HepG2 (cell line): ENCODE results near the gene SLC50A1. TPM values are rescaled to one million over a fixed set of nuclear protein-coding genes. Genes with fewer than 3 reads are reported as not detected.

ENCODE experiments used
- BHLHE40 ChIP-seq: IDR thresholded peaks from 2 replicates; pipeline ENCODE4 v1.6.1; 2011; ENCODE audit warnings: low read length, improper control_type of control experiment
- BRCA1 ChIP-seq: sonication (generic); formaldehyde crosslinking; IDR thresholded peaks from 2 replicates; pipeline ENCODE4 v1.4.0; 2020; ENCODE audit warnings: missing genetic modification reagents
- DNMT1 ChIP-seq: sonication (generic); formaldehyde crosslinking; IDR thresholded peaks from 2 replicates; pipeline ENCODE4 v1.5.1; 2020; ENCODE audit warnings: mild to moderate bottlenecking, missing genetic modification reagents
- FOXA3 ChIP-seq: IDR thresholded peaks from 2 replicates; pipeline ENCODE4 v1.6.1; 2016; ENCODE audit warnings: missing genetic modification reagents, missing compliant biosample characterization
- FOXK1 ChIP-seq: sonication (generic); formaldehyde crosslinking; IDR thresholded peaks from 2 replicates; pipeline ENCODE4 v1.4.0; 2020; ENCODE audit warnings: low read depth, missing genetic modification reagents, borderline replicate concordance
- FOXP1 ChIP-seq, 2 experiments: fragments of 450-650 bp in 1 of 2; IDR thresholded peaks; 2 replicates each; pipeline ENCODE4 v1.6.1; 2017 to 2018; ENCODE audit warnings: antibody characterized with exemption in 1 of 2
- GATAD2A ChIP-seq: IDR thresholded peaks from 2 replicates; pipeline ENCODE4 v1.6.1; 2016
- HDAC1 ChIP-seq: sonication (generic); formaldehyde crosslinking; IDR thresholded peaks from 2 replicates; pipeline ENCODE4 v1.5.1; 2020; ENCODE audit warnings: mild to moderate bottlenecking, missing genetic modification reagents
- KLF13 ChIP-seq: sonication (generic); formaldehyde crosslinking; IDR thresholded peaks from 2 replicates; pipeline ENCODE4 v1.4.0; 2020; ENCODE audit warnings: mild to moderate bottlenecking, missing genetic modification reagents
- MTA1 ChIP-seq: sonication (generic); formaldehyde crosslinking; IDR thresholded peaks from 2 replicates; pipeline ENCODE4 v1.4.0; 2020; ENCODE audit warnings: missing genetic modification reagents, mild to moderate bottlenecking, borderline replicate concordance
- NFE2L2 ChIP-seq: fragments of 150-350 bp; IDR thresholded peaks from 2 replicates; pipeline ENCODE4 v1.6.1; 2014; ENCODE audit warnings: low read length
- RARG ChIP-seq: sonication (generic); formaldehyde crosslinking; IDR thresholded peaks from 2 replicates; pipeline ENCODE4 v1.4.0; 2020; ENCODE audit warnings: low read depth, mild to moderate bottlenecking, missing genetic modification reagents
- SALL1 ChIP-seq: sonication (generic); formaldehyde crosslinking; IDR thresholded peaks from 2 replicates; pipeline ENCODE4 v1.8.0; 2022; ENCODE audit warnings: mild to moderate bottlenecking, missing genetic modification reagents
- SOX6 ChIP-seq, 2 experiments: fragments of 450-650 bp in 1 of 2; sonication (generic) in 1 of 2; formaldehyde crosslinking in 1 of 2; IDR thresholded peaks; 2 replicates each; pipeline versions ENCODE4 v1.4.0 to v1.6.1; 2017 to 2020; ENCODE audit warnings: antibody characterized with exemption in 1 of 2, mild to moderate bottlenecking in 1 of 2, missing genetic modification reagents in 1 of 2
- STAG1 ChIP-seq: sonication (generic); formaldehyde crosslinking; IDR thresholded peaks from 2 replicates; pipeline ENCODE4 v1.4.0; 2020; ENCODE audit warnings: missing genetic modification reagents
- ZNF766 ChIP-seq: sonication (generic); formaldehyde crosslinking; IDR thresholded peaks from 2 replicates; pipeline ENCODE4 v1.5.0; 2020; ENCODE audit warnings: missing genetic modification reagents, borderline replicate concordance
- ZNF790 ChIP-seq: sonication (generic); formaldehyde crosslinking; IDR thresholded peaks from 2 replicates; pipeline ENCODE4 v1.8.0; 2022; ENCODE audit warnings: missing genetic modification reagents, mild to moderate bottlenecking, borderline replicate concordance
- polyA plus RNA-seq, 8 experiments: library from polyadenylated mRNA; depleted of rRNA in 3 of 8; stranded (reverse) in 7 of 8; unstranded in 1 of 8; fragments of >200 nt; fragmentation: Illumina TruSeq in 4 of 8; extraction: Trizol in 4 of 8; gene quantifications; 2 replicates each; pipeline versions ENCODE4 v1.2.1 to v1.2.3, GENCODE V29; 2011 to 2016; ENCODE audit warnings: low read depth in 4 of 8, missing spikeins in 1 of 8, mixed read lengths in 1 of 8; ENCODE audit not compliant: insufficient read depth in 1 of 8
- total RNA-seq, 5 experiments: library from RNA; depleted of rRNA; stranded (reverse); fragments of >200 nt; fragmentation: Illumina TruSeq; extraction: Trizol; gene quantifications; 2 replicates each; pipeline ENCODE4 v1.2.3, GENCODE V29; 2016; ENCODE audit warnings: low read depth in 1 of 5
- TF ChIP-seq, protein P1 (sequence below): sonication (generic); formaldehyde crosslinking; IDR thresholded peaks from 2 replicates; pipeline ENCODE4 v1.5.0; 2020; ENCODE audit warnings: mild to moderate bottlenecking, missing genetic modification reagents, moderate library complexity
- TF ChIP-seq, protein P2 (sequence below): sonication (generic); formaldehyde crosslinking; IDR thresholded peaks from 2 replicates; pipeline ENCODE4; 2020; ENCODE audit warnings: missing genetic modification reagents, mild to moderate bottlenecking, borderline replicate concordance
- TF ChIP-seq, protein P3 (sequence below): IDR thresholded peaks from 2 replicates; pipeline ENCODE4 v1.6.1; 2012; ENCODE audit warnings: inconsistent platforms
- TF ChIP-seq, protein P4 (sequence below): sonication (generic); formaldehyde crosslinking; IDR thresholded peaks from 2 replicates; pipeline ENCODE4 v1.8.0; 2023; ENCODE audit warnings: mild to moderate bottlenecking, missing genetic modification reagents

SLC50A1 gene
- total and polyA plus RNA-seq, 2 of the 13 experiments (the other 11 are each of a cell fraction or from before 2014, with no cell fraction given), result 22.5 to 46.8 TPM

DNA sequence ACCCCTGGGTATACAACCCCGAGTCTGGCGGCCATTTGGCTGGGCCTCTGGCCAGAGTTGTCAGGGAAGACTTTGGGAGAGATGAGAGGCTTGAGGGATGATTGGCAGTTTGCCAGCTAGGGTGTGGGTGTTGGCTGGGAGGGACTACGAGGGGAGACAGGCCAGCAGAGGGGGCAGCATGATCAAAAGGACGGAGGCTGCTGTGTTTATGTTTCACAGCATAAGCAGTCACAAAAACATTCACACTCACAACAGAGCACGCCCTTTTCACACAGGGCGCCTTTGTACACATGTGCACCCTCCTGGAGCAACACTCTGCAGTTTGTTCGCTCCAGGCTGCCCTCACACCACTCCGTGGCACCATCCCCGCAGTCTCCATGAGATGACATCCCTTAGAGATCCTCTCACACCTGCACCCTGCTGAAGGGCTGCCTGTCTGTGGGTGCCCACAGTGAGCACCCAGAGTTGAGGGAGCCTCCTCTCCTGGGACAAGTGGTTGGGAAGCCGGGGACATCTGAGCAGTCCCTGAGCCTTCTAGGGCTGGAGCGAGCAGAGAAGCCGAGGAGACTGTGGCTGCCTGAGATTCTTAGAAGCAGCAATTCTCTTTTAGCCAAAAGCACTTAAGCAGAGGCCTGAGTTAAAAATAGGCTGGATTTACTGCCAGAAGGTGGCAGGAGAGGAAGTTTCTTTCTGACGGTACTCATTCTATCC, 41.6 kb upstream of the SLC50A1 start (continued):
- TF ChIP-seq GATAD2A (CRISPR knock-in tag) (0 out of 2 replicates have a peak, but pooled peaks have one; percentile 11), ZNF766 (CRISPR knock-in tag) (no peak), SOX6 (IDR thresholded peaks at IDR 0.05) (no peak), SOX6 (CRISPR knock-in tag; IDR thresholded peaks at IDR 0.05) (0 out of 2 replicates have a peak, but pooled peaks have one; percentile 13), DNMT1 (CRISPR knock-in tag) (0 out of 2 replicates have a peak, but pooled peaks have one; percentile 42), BHLHE40 (peak; percentile 5; the same call in 1 of the 2 replicates), SALL1 (CRISPR knock-in tag) (peak; percentile 40; the same call in 1 of the 2 replicates), ZNF790 (CRISPR knock-in tag) (0 out of 2 replicates have a peak, but pooled peaks have one; percentile 53), NFE2L2 (no peak), STAG1 (CRISPR knock-in tag) (peak; percentile 68), HDAC1 (CRISPR knock-in tag) (peak; percentile 55), KLF13 (CRISPR knock-in tag) (no peak), FOXK1 (peak; percentile 35; the same call in 1 of the 2 replicates), RARG (CRISPR knock-in tag) (no peak), BRCA1 (CRISPR knock-in tag) (0 out of 2 replicates have a peak, but pooled peaks have one; percentile 35), MTA1 (CRISPR knock-in tag) (no peak), FOXA3 (CRISPR knock-in tag) (peak; percentile 7; the same call in 1 of the 2 replicates), FOXP1 (IDR thresholded peaks at IDR 0.05) (no peak), FOXP1 (CRISPR knock-in tag; IDR thresholded peaks at IDR 0.05) (peak; percentile 42; the same call in 1 of the 2 replicates)
- TF ChIP-seq, protein P1, sequence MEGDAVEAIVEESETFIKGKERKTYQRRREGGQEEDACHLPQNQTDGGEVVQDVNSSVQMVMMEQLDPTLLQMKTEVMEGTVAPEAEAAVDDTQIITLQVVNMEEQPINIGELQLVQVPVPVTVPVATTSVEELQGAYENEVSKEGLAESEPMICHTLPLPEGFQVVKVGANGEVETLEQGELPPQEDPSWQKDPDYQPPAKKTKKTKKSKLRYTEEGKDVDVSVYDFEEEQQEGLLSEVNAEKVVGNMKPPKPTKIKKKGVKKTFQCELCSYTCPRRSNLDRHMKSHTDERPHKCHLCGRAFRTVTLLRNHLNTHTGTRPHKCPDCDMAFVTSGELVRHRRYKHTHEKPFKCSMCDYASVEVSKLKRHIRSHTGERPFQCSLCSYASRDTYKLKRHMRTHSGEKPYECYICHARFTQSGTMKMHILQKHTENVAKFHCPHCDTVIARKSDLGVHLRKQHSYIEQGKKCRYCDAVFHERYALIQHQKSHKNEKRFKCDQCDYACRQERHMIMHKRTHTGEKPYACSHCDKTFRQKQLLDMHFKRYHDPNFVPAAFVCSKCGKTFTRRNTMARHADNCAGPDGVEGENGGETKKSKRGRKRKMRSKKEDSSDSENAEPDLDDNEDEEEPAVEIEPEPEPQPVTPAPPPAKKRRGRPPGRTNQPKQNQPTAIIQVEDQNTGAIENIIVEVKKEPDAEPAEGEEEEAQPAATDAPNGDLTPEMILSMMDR (CRISPR knock-in tag), result peak; percentile 66
- TF ChIP-seq, protein P2, sequence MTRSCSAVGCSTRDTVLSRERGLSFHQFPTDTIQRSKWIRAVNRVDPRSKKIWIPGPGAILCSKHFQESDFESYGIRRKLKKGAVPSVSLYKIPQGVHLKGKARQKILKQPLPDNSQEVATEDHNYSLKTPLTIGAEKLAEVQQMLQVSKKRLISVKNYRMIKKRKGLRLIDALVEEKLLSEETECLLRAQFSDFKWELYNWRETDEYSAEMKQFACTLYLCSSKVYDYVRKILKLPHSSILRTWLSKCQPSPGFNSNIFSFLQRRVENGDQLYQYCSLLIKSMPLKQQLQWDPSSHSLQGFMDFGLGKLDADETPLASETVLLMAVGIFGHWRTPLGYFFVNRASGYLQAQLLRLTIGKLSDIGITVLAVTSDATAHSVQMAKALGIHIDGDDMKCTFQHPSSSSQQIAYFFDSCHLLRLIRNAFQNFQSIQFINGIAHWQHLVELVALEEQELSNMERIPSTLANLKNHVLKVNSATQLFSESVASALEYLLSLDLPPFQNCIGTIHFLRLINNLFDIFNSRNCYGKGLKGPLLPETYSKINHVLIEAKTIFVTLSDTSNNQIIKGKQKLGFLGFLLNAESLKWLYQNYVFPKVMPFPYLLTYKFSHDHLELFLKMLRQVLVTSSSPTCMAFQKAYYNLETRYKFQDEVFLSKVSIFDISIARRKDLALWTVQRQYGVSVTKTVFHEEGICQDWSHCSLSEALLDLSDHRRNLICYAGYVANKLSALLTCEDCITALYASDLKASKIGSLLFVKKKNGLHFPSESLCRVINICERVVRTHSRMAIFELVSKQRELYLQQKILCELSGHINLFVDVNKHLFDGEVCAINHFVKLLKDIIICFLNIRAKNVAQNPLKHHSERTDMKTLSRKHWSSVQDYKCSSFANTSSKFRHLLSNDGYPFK (CRISPR knock-in tag), result peak; percentile 33; the same call in 1 of the 2 replicates
- TF ChIP-seq, protein P3, sequence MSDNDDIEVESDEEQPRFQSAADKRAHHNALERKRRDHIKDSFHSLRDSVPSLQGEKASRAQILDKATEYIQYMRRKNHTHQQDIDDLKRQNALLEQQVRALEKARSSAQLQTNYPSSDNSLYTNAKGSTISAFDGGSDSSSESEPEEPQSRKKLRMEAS, result peak; percentile 18; the same call in 1 of the 2 replicates
- TF ChIP-seq, protein P4, sequence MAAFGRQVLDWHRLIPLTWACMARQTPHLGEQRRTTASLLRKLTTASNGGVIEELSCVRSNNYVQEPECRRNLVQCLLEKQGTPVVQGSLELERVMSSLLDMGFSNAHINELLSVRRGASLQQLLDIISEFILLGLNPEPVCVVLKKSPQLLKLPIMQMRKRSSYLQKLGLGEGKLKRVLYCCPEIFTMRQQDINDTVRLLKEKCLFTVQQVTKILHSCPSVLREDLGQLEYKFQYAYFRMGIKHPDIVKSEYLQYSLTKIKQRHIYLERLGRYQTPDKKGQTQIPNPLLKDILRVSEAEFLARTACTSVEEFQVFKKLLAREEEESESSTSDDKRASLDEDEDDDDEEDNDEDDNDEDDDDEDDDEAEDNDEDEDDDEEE (CRISPR knock-in tag), result peak; percentile 65; the same call in 1 of the 2 replicates
